Measurements from ENCODE around the gene AAMDC.

DNA sequence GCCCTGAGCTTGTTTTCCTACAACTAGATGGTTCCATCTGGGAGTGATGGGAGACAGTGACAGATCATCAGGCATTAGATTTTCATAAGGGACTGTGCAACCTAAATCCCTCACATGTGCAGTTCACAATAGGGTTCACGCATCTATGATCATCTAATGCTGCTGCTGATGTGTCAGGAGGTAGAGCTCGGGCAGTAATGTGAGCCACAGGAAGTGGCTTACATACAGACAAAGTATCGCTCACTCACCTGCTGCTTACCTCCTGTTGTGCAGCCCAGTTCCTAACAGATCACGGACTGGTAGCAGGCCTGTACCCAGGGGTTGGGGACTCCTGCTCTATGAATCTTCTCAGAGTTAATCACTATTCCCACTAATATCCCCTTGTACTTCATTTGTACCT, 12.4 kb downstream of the AAMDC start:
- TF ChIP-seq EZH2 (IDR thresholded peaks at IDR 0.05) (no peak), POLR2AphosphoS5 (IDR thresholded peaks at IDR 0.05; ENCODE audit: borderline replicate concordance, low read depth, low read length) (no peak)
